ENCODE data around the gene FBXW11.

DNA sequence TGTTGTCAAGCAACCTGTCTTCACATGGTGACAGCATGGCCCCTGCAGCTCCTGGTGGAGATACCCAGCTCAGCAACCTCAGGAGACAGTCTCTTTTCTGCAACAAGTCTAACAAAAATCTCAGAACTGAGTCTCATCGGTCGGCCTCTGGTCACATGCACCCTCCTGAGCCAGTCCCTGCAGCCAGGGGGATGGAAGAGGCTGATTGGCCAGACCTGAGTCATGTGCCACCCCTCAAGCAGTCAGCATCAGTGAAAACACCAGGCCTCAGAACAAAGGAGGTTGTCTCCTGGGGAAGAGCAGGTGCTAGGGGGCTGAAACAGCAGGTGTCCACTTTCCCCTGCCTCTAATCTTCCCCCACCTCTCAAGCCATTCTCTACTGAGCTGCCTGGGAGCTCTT lies 166.4 kb downstream of the FBXW11 start:
- TF ChIP-seq, protein P1, sequence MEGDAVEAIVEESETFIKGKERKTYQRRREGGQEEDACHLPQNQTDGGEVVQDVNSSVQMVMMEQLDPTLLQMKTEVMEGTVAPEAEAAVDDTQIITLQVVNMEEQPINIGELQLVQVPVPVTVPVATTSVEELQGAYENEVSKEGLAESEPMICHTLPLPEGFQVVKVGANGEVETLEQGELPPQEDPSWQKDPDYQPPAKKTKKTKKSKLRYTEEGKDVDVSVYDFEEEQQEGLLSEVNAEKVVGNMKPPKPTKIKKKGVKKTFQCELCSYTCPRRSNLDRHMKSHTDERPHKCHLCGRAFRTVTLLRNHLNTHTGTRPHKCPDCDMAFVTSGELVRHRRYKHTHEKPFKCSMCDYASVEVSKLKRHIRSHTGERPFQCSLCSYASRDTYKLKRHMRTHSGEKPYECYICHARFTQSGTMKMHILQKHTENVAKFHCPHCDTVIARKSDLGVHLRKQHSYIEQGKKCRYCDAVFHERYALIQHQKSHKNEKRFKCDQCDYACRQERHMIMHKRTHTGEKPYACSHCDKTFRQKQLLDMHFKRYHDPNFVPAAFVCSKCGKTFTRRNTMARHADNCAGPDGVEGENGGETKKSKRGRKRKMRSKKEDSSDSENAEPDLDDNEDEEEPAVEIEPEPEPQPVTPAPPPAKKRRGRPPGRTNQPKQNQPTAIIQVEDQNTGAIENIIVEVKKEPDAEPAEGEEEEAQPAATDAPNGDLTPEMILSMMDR (IDR thresholded peaks at IDR 0.05; ENCODE audit: insufficient read depth, low read length) = no peak
- TF ChIP-seq POLR2AphosphoS5 (IDR thresholded peaks at IDR 0.05; ENCODE audit: low read depth) = no peak
